Gastroesophageal sphincter (tissue), 4 donors: Measurements from ENCODE around the gene ALPG. TPM values are rescaled to one million over a fixed set of nuclear protein-coding genes. Genes with fewer than 3 reads are reported as not detected.
"Not testable (repeated sequence)": the region's sequence is repeated elsewhere in the genome, so short reads cannot be mapped to it uniquely, and the experiment has no call there.

Experiments used
- ATAC-seq: fragments of 150-250 bp; one replicate; pipeline ENCODE4 v1.9.1; 2016; ENCODE audit warnings: mild to moderate bottlenecking, moderate library complexity
- H3K27ac ChIP-seq, 4 donors: fragments of 200-600 bp; sonication (generic) in 3 of 4; 1 replicate in 3 of 4; 2 replicates in 1 of 4; pipeline ENCODE4 v1.5.1; 2016 to 2019
- H3K27me3 ChIP-seq: fragments of 200-600 bp; sonication (generic); one replicate; pipeline ENCODE4 v1.5.1; 2019
- H3K36me3 ChIP-seq, 2 donors: fragments of 200-600 bp; sonication (generic); one replicate each; pipeline ENCODE4 v1.5.1; 2019; ENCODE audit warnings: control low read depth in 1 of 2
- H3K4me1 ChIP-seq, 3 donors: fragments of 200-600 bp; sonication (generic); 1 replicate in 2 of 3; 2 replicates in 1 of 3; pipeline ENCODE4 v1.5.1; 2016 to 2019; ENCODE audit warnings: control low read depth in 2 of 3
- H3K4me3 ChIP-seq, 2 donors: fragments of 200-600 bp; sonication (generic); one replicate each; pipeline ENCODE4 v1.5.1; 2019; ENCODE audit warnings: mild to moderate bottlenecking in 1 of 2, moderate library complexity in 1 of 2
- H3K9me3 ChIP-seq, 3 donors: fragments of 200-600 bp; sonication (generic); one replicate each; pipeline ENCODE4 v1.5.1; 2017 to 2019; ENCODE audit warnings: control low read depth in 2 of 3
- CTCF ChIP-seq, 4 experiments: fragments of 200-600 bp in 2 of 4; fragments of 450-650 bp in 2 of 4; sonication (generic) in 1 of 4; IDR thresholded peaks; one replicate each; pipeline ENCODE4 v1.5.1; 2017 to 2019; ENCODE audit warnings: antibody characterized with exemption in 4 of 4, mild to moderate bottlenecking in 2 of 4, moderate library complexity in 2 of 4
- EP300 ChIP-seq: sonication (generic); formaldehyde crosslinking; IDR thresholded peaks from one replicate; pipeline ENCODE4 v1.6.1; 2017; ENCODE audit warnings: antibody characterized with exemption, mild to moderate bottlenecking
- POLR2A ChIP-seq, 2 donors: fragments of 450-650 bp; IDR thresholded peaks; one replicate each; pipeline ENCODE4 v1.6.1; 2017; ENCODE audit warnings: antibody characterized with exemption in 2 of 2, mild to moderate bottlenecking in 2 of 2, moderate library complexity in 1 of 2
- POLR2AphosphoS5 ChIP-seq: sonication (generic); formaldehyde crosslinking; IDR thresholded peaks from one replicate; pipeline ENCODE4 v1.6.1; 2017; ENCODE audit warnings: antibody characterized with exemption
- whole genome bisulfite sequencing, 2 donors: methylation state at CpG; one replicate each; pipeline ENCODE4 v1.1.5; 2018; ENCODE audit warnings: low coverage in 1 of 2; 5-methylcytosine and 5-hydroxymethylcytosine counted together
- total RNA-seq, 4 donors: library from RNA; depleted of rRNA; stranded (reverse); fragments of >200 nt; gene quantifications; one replicate each; pipeline ENCODE4 v1.1.0, GENCODE V29; 2016

The ALPG gene
- not detected for total RNA-seq

GRCh38 chr2:232406556-232407310 is at the start of gene ALPG:
ALPG (plus strand) TSS chr2:232406844; CDS start chr2:232406895, 51 bp downstream.
- H3K36me3 ChIP-seq: no peaks in the 10 kb centered on the region
- TF ChIP-seq CTCF (IDR thresholded peaks at IDR 0.05): no peak
- no peak for TF ChIP-seq EP300
- TF ChIP-seq POLR2AphosphoS5: no peak
- TF ChIP-seq POLR2A (IDR thresholded peaks at IDR 0.05): no peak
- WGBS, 2 donors: 100% methylated on average over 1 to 4 of the region's 17 CpGs
- no peak within 1 kb of the TSS for H3K27ac ChIP-seq
- no peaks in the 10 kb centered on the region for H3K9me3 ChIP-seq
- no peak within 1 kb of the TSS for H3K4me3 ChIP-seq
- H3K27me3 ChIP-seq: peaks cover 36% of the 10 kb centered on the region
- no peaks in the 10 kb centered on the region for H3K4me1 ChIP-seq
- ATAC-seq: no peak

GRCh38 chr2:232361646-232362045 is 45.0 kb upstream of the ALPG start:
- 71 to 87% methylated on average over 1 to 5 of the region's 5 CpGs for WGBS, 2 donors
- no peaks in the 10 kb centered on the region for H3K36me3 ChIP-seq
- TF ChIP-seq EP300 (no peak), POLR2AphosphoS5 (no peak), POLR2A (IDR thresholded peaks at IDR 0.05) (no peak)
- H3K4me1 ChIP-seq: no peaks in the 10 kb centered on the region
- peaks cover 5% of the 10 kb centered on the region for H3K27me3 ChIP-seq
- H3K4me3 ChIP-seq: no peak overlapping the region
- H3K27ac ChIP-seq: no peak overlapping the region
- H3K9me3 ChIP-seq: no peaks in the 10 kb centered on the region
- ATAC-seq: no peak

- peaks cover 10% of the 10 kb centered on the region for H3K27me3 ChIP-seq
- no peaks in the 10 kb centered on the region for H3K9me3 ChIP-seq
- H3K4me1 ChIP-seq: no peaks in the 10 kb centered on the region
- 60 to 82% methylated on average over 1 to 4 of the region's 8 CpGs for WGBS, 2 donors
- no peaks in the 10 kb centered on the region for H3K36me3 ChIP-seq
- H3K27ac ChIP-seq: no peak overlapping the region
- TF ChIP-seq POLR2A (IDR thresholded peaks at IDR 0.05): no peak
- no peak for TF ChIP-seq CTCF (IDR thresholded peaks at IDR 0.05)
- TF ChIP-seq EP300: no peak
- no peak for TF ChIP-seq POLR2AphosphoS5
- no peak overlapping the region for H3K4me3 ChIP-seq
- no peak for ATAC-seq
These were observed 44.3 kb upstream of the ALPG start for GRCh38 chr2:232362174-232362900.

GRCh38 chr2:232363064-232363783 is 43.4 kb upstream of the ALPG start:
- H3K27me3 ChIP-seq: peaks cover 19% of the 10 kb centered on the region
- H3K4me3 ChIP-seq, H3K27ac ChIP-seq, H3K36me3 ChIP-seq, ATAC-seq, H3K9me3 ChIP-seq, H3K4me1 ChIP-seq: not testable (repeated sequence)
- 94% methylated on average over 2 of the region's 12 CpGs; no CpG with 5 or more reads in 1 of the 2 donors for WGBS, 2 donors

GRCh38 chr2:232363784-232364615 is 42.6 kb upstream of the ALPG start:
- Histone ChIP-seq H3K27me3 (peaks cover 23% of the 10 kb centered on the region), H3K4me1 (no peaks in the 10 kb centered on the region), H3K27ac (no peak overlapping the region), H3K9me3 (no peaks in the 10 kb centered on the region), H3K36me3 (no peaks in the 10 kb centered on the region), H3K4me3 (no peak overlapping the region)
- no peak for TF ChIP-seq EP300
- no peak for TF ChIP-seq POLR2A (IDR thresholded peaks at IDR 0.05)
- TF ChIP-seq POLR2AphosphoS5: no peak
- TF ChIP-seq CTCF (IDR thresholded peaks at IDR 0.05): no peak
- 29 to 65% methylated on average over 1 to 5 of the region's 14 CpGs for WGBS, 2 donors
- no peak for ATAC-seq

GRCh38 chr2:232364806-232365594 is 41.6 kb upstream of the ALPG start:
- ATAC-seq: not testable (repeated sequence)

More at GRCh38 chr2:232364806-232365594, 41.6 kb upstream of the ALPG start:
- not testable (repeated sequence) for H3K27ac ChIP-seq, H3K4me3 ChIP-seq, H3K4me1 ChIP-seq, H3K9me3 ChIP-seq, H3K36me3 ChIP-seq
- WGBS, 2 donors: 100% methylated on average over 1 of the region's 18 CpGs; no CpG with 5 or more reads in 1 of the 2 donors
- H3K27me3 ChIP-seq: peaks cover 23% of the 10 kb centered on the region
